Adrenal gland (tissue), 12 donors: ENCODE results near the gene PSMG1. TPM values are rescaled to one million over a fixed set of nuclear protein-coding genes. Genes with fewer than 3 reads are reported as not detected.

Source experiments
- DNase-seq, 7 donors: peaks; one replicate each; pipeline ENCODE4 v3.0.0-alpha.2; 2019 to 2020
- H3K27ac ChIP-seq, 5 donors: fragments of 200-600 bp; sonication (generic) in 4 of 5; 1 replicate in 3 of 5; 2 replicates in 2 of 5; pipeline versions ENCODE4 v1.5.1 to v1.8.0; 2016 to 2020; ENCODE audit warnings: mild to moderate bottlenecking in 1 of 5
- H3K27me3 ChIP-seq: fragments of 200-600 bp; 2 replicates; pipeline ENCODE4 v1.8.0; 2021
- H3K36me3 ChIP-seq, 2 donors: fragments of 200-600 bp; replicated peaks in 1 of 2; 1 replicate in 1 of 2; 2 replicates in 1 of 2; pipeline versions ENCODE4 v1.5.1 to v1.8.0; 2018 to 2022
- H3K4me1 ChIP-seq, 2 donors: fragments of 200-600 bp; replicated peaks in 1 of 2; 1 replicate in 1 of 2; 2 replicates in 1 of 2; pipeline versions ENCODE4 v1.5.1 to v1.8.0; 2018 to 2021
- H3K4me3 ChIP-seq, 4 donors: fragments of 200-600 bp; sonication (generic) in 3 of 4; one replicate each; pipeline ENCODE4 v1.5.1; 2016 to 2018
- H3K9me3 ChIP-seq, 3 donors: fragments of 200-600 bp; sonication (generic) in 1 of 3; replicated peaks in 1 of 3; 1 replicate in 2 of 3; 2 replicates in 1 of 3; pipeline versions ENCODE4 v1.5.1 to v1.8.0; 2016 to 2021
- CTCF ChIP-seq, 6 experiments: fragments of 450-650 bp in 4 of 6; fragments of 200-600 bp in 2 of 6; sonication (generic) in 1 of 6; IDR thresholded peaks; 1 replicate in 5 of 6; 2 replicates in 1 of 6; pipeline versions ENCODE4 v1.5.1 to v1.8.0; 2016 to 2021; ENCODE audit warnings: antibody characterized with exemption in 6 of 6, mild to moderate bottlenecking in 2 of 6, moderate library complexity in 1 of 6
- POLR2A ChIP-seq, 2 donors: fragments of 450-650 bp; IDR thresholded peaks; one replicate each; pipeline ENCODE4 v1.6.1; 2017; ENCODE audit warnings: antibody characterized with exemption in 2 of 2, mild to moderate bottlenecking in 2 of 2, moderate library complexity in 1 of 2
- WGBS, 4 donors: extraction: QIAGEN DNeasy Blood & Tissue Kit in 2 of 4; methylation state at CpG; one replicate each; pipeline versions ENCODE4 v1.1.5 to v1.1.7; 2013 to 2017; 5-methylcytosine and 5-hydroxymethylcytosine counted together
- intact Hi-C, 2 donors: fragments of 100-400 bp; cut with DNase I; formaldehyde crosslinking; loops; one replicate each; pipeline versions ENCODE4 v1.14.1 to v1.15.0; 2022 to 2023
- polyA plus RNA-seq, 3 donors: library from polyadenylated mRNA; stranded (reverse); fragments of 200-250 nt in 2 of 3; fragments of 350-450 nt in 1 of 3; fragmentation: Illumina TruSeq in 1 of 3; extraction: RNeasy Lipid Tissue Mini Kit (QIAGEN cat#74804) in 1 of 3; gene quantifications; one replicate each; pipeline ENCODE4 v1.2.3, GENCODE V29; 2013 to 2014
- total RNA-seq, 9 donors: library from RNA; depleted of rRNA in 4 of 9; stranded (reverse); fragments of >200 nt in 4 of 9; fragments of 120-200 nt in 1 of 9; fragmentation: NEBNext Ultra II Directional in 1 of 9; extraction: Animal tissue kit (Norgen Biotek cat#: 25700) in 1 of 9; gene quantifications; one replicate each; pipeline versions ENCODE4 v1.1.0 to v1.2.4, GENCODE V29; 2013 to 2023
- donor health status: healthy with polysubstance abuse.
- donor health status: Bipolar disorder and iron deficiency.
- donor health status: DM: yes; HTN: yes; CAD: no.
- donor health status: DM: no; HTN: no; CAD: no.
- donor health status: DM: no; HTN: no; CAD: no.
- donor health status: DM: yes; HTN: yes; CAD: no.

Gene PSMG1
- total and polyA plus RNA-seq, 12 donors: 19.0 to 104 (median 37.3) TPM

DNA sequence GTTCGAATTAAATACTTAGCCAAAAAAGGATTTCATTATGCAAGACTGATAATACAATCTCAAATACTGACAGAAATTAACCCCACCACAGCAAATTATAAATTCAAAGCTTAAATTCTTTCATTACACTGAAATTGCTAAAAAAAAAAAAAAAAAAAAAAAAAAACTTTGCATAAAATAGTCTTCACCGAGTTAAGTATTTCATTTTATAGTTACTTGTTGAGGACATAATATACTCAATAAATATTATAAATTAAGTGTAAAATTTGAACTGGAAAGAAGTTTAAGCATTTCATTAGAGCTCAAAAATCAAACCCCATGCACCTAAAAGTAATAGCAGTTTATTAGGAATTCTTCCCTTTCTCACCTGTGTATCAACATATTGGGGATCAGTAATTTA lies 1.9 kb upstream of the PSMG1 start:
- TF ChIP-seq POLR2A (IDR thresholded peaks at IDR 0.05): no peak
- no peak for TF ChIP-seq CTCF (IDR thresholded peaks at IDR 0.05)
- Histone ChIP-seq H3K9me3 (no peaks in the 10 kb centered on the region), H3K4me3 (no peak overlapping the region), H3K27ac (no peak overlapping the region), H3K27me3 (no peaks in the 10 kb centered on the region), H3K4me1 (peaks cover 7 to 22% of the 10 kb centered on the region in 2 donors), H3K36me3 (no peaks in the 10 kb centered on the region)
- intact Hi-C loops: loop anchor here in 1 of 2 donors (10.0 kb wide), 1 partner anchor 200 kb away; a partner anchor contains a TSS
- WGBS, 4 donors: 75 to 92% (median 80%) methylated on average over 2 of the region's 2 CpGs
- DNase-seq: no peak

- intact Hi-C loops: loop anchor here in 1 of 2 donors (10.0 kb wide), 1 partner anchor 200 kb away; a partner anchor contains a TSS
- H3K4me1 ChIP-seq: peaks cover 7 to 22% of the 10 kb centered on the region in 2 donors
- TF ChIP-seq CTCF (IDR thresholded peaks at IDR 0.05) (no peak), POLR2A (IDR thresholded peaks at IDR 0.05) (peak in 1 of 2 donors; percentile 53)
- DNase-seq: no peak
- no peaks in the 10 kb centered on the region for H3K9me3 ChIP-seq
- H3K27me3 ChIP-seq: no peaks in the 10 kb centered on the region
- H3K36me3 ChIP-seq: no peaks in the 10 kb centered on the region
- H3K27ac ChIP-seq: peak overlapping the region; percentile 83 to 94 (median 86)
- peak overlapping the region; percentile 39 to 90 (median 72) for H3K4me3 ChIP-seq
- WGBS, 4 donors: 2 to 4% (median 3%) methylated on average over 19 to 22 of the region's 22 CpGs
These were observed 1.1 kb upstream of the PSMG1 start for GRCh38 chr21:39184050-39184980.

GRCh38 chr21:39182484-39183271 lies 573 bp downstream of the PSMG1 start:
- no peaks in the 10 kb centered on the region for H3K9me3 ChIP-seq
- DNase-seq: peak; percentile 30 to 66 (median 45)
- H3K4me1 ChIP-seq: peaks cover 7 to 22% of the 10 kb centered on the region in 2 donors
- TF ChIP-seq CTCF (IDR thresholded peaks at IDR 0.05): no peak
- TF ChIP-seq POLR2A (IDR thresholded peaks at IDR 0.05): no peak
- 0 to 3% (median 1%) methylated on average over 15 to 51 of the region's 51 CpGs for WGBS, 4 donors
- peak overlapping the region; percentile 39 to 76 (median 59) for H3K4me3 ChIP-seq
- intact Hi-C loops: loop anchor here in 1 of 2 donors (10.0 kb wide), 1 partner anchor 202 kb away; a partner anchor contains a TSS
- H3K27me3 ChIP-seq: no peaks in the 10 kb centered on the region
- peak overlapping the region in 4 of 5 donors; percentile 84 to 94 (median 86) for H3K27ac ChIP-seq
- no peaks in the 10 kb centered on the region for H3K36me3 ChIP-seq

DNA sequence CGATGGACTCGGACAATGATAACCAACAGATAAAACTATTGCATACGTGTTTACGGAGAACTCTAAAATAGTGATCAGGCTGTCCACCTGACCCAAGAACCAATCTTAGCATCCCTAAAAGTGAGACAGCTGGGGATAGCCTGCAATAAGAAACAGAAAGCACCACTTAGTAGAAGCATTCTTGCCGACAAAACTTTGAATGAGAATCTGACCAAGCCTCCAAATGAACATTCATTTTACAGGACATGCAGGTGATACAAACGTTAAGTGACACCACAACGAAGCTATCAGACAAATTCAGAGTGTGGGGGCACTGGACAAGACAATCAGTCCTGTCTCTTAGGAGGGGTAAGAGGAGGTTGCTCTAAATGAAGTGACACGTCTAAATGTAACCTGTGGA lies 1.2 kb downstream of the PSMG1 start:
- H3K27me3 ChIP-seq: no peaks in the 10 kb centered on the region
- peaks cover 7 to 22% of the 10 kb centered on the region in 2 donors for H3K4me1 ChIP-seq
- no peak for DNase-seq
- WGBS, 4 donors: 47 to 56% (median 52%) methylated on average over 8 of the region's 8 CpGs
- no peaks in the 10 kb centered on the region for H3K9me3 ChIP-seq
- no peak for TF ChIP-seq POLR2A (IDR thresholded peaks at IDR 0.05)
- TF ChIP-seq CTCF (IDR thresholded peaks at IDR 0.05): no peak
- intact Hi-C loops: loop anchor here in 1 of 2 donors (10.0 kb wide), 1 partner anchor 203 kb away; a partner anchor contains a TSS
- H3K27ac ChIP-seq: no peak overlapping the region
- peak overlapping the region in 1 of 4 donors; percentile 76 for H3K4me3 ChIP-seq
- no peaks in the 10 kb centered on the region for H3K36me3 ChIP-seq
